Measurements from ENCODE around the gene PRRC2B.

The PRRC2B gene

GRCh38 chr9:131481441-131482342 lies 87.8 kb downstream of the PRRC2B start:
- in situ Hi-C loops (cut with HindIII; ENCODE audit: low pct_ligation_motif_present, low sequenced_read_pairs), result no loop called here
- Histone ChIP-seq H3K4me3 (ENCODE audit: low read depth, low read length) (no peak overlapping the region), H3K27ac (no peak overlapping the region), H3K36me3 (replicated peaks) (peaks cover 95% of the 10 kb centered on the region), H3K27me3 (replicated peaks) (no peaks in the 10 kb centered on the region)
- no peak for TF ChIP-seq CTCF (IDR thresholded peaks at IDR 0.05; ENCODE audit: low read depth, low read length, missing control alignments)
- no peak for DNase-seq

DNA sequence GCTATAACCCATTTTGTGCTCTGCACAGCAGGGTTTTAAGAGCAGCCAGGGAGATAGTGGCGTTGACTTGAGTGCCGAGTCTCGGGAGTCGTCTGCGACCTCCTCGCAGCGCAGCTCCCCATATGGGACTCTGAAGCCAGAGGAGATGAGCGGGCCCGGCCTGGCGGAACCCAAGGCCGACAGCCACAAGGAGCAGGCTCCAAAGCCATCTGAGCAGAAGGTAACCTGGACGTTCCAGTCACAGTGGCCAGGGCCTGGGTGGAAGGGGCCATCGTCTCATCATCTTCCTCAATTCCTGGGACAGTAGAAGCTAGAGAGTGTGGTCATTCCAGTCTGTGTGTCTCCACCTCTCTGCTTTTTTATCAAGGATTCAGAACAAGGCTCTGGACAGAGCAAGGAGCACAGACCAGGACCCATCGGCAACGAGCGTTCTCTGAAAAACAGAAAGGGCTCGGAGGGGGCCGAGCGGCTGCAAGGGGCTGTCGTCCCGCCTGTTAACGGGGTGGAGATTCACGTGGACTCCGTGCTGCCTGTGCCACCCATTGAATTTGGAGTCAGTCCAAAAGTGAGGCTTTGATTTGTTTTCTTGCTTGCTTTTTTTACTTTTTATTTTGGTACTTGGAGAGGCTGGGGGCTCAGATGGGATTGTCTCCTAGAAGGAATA lies 88.6 kb downstream of the PRRC2B start:
- peaks cover 95% of the 10 kb centered on the region for H3K36me3 ChIP-seq (replicated peaks)
- in situ Hi-C loops (cut with HindIII; ENCODE audit: low pct_ligation_motif_present, low sequenced_read_pairs), result no loop called here
- no peak for DNase-seq
- no peak overlapping the region for H3K27ac ChIP-seq
- H3K4me3 ChIP-seq (ENCODE audit: low read depth, low read length), result no peak overlapping the region
- no peaks in the 10 kb centered on the region for H3K27me3 ChIP-seq (replicated peaks)
- no peak for TF ChIP-seq CTCF (IDR thresholded peaks at IDR 0.05; ENCODE audit: low read depth, low read length, missing control alignments)

DNA sequence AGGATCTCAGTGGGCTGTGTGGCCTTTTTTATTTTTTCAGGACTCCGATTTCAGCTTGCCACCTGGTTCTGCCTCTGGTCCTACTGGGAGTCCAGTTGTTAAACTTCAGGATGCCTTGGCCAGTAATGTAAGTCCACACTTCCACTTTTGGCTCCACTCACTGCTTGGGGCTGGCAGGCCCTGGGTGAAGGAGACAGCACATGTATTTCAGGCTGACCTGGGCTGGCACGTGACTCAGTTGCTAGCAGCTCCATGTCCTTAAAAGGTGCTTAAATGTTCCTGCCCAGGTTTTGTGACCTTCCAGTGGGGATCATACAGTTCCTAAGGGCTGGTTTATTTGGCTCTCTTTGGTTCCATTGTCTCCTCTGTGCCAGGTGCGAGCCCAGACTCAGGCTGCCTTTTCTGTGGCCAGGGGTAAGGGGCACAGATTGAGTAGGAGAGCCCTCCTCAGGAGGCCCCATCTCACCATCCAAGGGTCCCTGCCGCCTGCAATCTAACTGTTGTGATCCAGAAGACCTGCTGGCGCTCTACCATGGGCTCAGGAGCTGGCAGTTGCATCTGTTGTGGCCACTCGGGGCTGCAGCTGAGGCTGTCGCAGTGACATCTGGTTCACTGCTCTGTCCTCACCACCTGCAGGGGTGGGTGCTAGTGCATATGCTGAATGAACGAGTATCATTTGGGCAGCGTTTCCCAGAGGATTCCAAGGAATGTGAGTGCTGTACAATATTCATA lies 89.6 kb downstream of the PRRC2B start:
- no peak for DNase-seq
- Histone ChIP-seq H3K27ac (no peak overlapping the region), H3K36me3 (replicated peaks) (peaks cover 97% of the 10 kb centered on the region), H3K27me3 (replicated peaks) (no peaks in the 10 kb centered on the region), H3K4me3 (ENCODE audit: low read depth, low read length) (no peak overlapping the region)
- in situ Hi-C loops (cut with HindIII; ENCODE audit: low pct_ligation_motif_present, low sequenced_read_pairs), result no loop called here
- TF ChIP-seq CTCF (IDR thresholded peaks at IDR 0.05; ENCODE audit: low read depth, low read length, missing control alignments), result no peak

GRCh38 chr9:131484051-131484445 lies 90.2 kb downstream of the PRRC2B start:
- in situ Hi-C loops (cut with HindIII; ENCODE audit: low pct_ligation_motif_present, low sequenced_read_pairs), result no loop called here

More at GRCh38 chr9:131484051-131484445, 90.2 kb downstream of the PRRC2B start:
- TF ChIP-seq CTCF (IDR thresholded peaks at IDR 0.05; ENCODE audit: low read depth, low read length, missing control alignments), result no peak
- no peaks in the 10 kb centered on the region for H3K27me3 ChIP-seq (replicated peaks)
- no peak overlapping the region for H3K4me3 ChIP-seq (ENCODE audit: low read depth, low read length)
- DNase-seq, result no peak
- H3K27ac ChIP-seq, result no peak overlapping the region
- H3K36me3 ChIP-seq (replicated peaks), result peaks cover 96% of the 10 kb centered on the region

All from brain microvascular endothelial cell (primary cell).